Panc1 (cell line): ENCODE results near the gene SORBS1.

Source experiments
- CTCF ChIP-seq: fragments of 450-650 bp; IDR thresholded peaks from 2 replicates; pipeline ENCODE4 v1.5.1; 2017; ENCODE audit warnings: mild to moderate bottlenecking
- TF ChIP-seq, protein P1 (sequence below), 2 experiments: IDR thresholded peaks; 2 replicates each; pipeline ENCODE4 v1.6.1; 2011 to 2012; ENCODE audit warnings: low read depth in 2 of 2, control low read depth in 1 of 2, low read length in 1 of 2, mild to moderate bottlenecking in 1 of 2, moderate library complexity in 1 of 2; ENCODE audit not compliant: insufficient read depth in 1 of 2

GRCh38 chr10:95496246-95496911 lies 64.8 kb downstream of the SORBS1 start:
- TF ChIP-seq CTCF: no peak
- TF ChIP-seq, protein P1, sequence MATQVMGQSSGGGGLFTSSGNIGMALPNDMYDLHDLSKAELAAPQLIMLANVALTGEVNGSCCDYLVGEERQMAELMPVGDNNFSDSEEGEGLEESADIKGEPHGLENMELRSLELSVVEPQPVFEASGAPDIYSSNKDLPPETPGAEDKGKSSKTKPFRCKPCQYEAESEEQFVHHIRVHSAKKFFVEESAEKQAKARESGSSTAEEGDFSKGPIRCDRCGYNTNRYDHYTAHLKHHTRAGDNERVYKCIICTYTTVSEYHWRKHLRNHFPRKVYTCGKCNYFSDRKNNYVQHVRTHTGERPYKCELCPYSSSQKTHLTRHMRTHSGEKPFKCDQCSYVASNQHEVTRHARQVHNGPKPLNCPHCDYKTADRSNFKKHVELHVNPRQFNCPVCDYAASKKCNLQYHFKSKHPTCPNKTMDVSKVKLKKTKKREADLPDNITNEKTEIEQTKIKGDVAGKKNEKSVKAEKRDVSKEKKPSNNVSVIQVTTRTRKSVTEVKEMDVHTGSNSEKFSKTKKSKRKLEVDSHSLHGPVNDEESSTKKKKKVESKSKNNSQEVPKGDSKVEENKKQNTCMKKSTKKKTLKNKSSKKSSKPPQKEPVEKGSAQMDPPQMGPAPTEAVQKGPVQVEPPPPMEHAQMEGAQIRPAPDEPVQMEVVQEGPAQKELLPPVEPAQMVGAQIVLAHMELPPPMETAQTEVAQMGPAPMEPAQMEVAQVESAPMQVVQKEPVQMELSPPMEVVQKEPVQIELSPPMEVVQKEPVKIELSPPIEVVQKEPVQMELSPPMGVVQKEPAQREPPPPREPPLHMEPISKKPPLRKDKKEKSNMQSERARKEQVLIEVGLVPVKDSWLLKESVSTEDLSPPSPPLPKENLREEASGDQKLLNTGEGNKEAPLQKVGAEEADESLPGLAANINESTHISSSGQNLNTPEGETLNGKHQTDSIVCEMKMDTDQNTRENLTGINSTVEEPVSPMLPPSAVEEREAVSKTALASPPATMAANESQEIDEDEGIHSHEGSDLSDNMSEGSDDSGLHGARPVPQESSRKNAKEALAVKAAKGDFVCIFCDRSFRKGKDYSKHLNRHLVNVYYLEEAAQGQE (IDR thresholded peaks at IDR 0.05; ENCODE audit: insufficient read depth in 1 of 2, low read depth in 2 of 2, low read length in 1 of 2): no peak
